HG03469 (cell line): Measurements from ENCODE around the gene NCAPG2.

ENCODE experiments used
- ATAC-seq: cut with Tn5 transposase; IDR thresholded peaks from one replicate; pipeline ENCODE4 v1.9.1; 2021; ENCODE audit warnings: mild to moderate bottlenecking, moderate library complexity, moderate number of reproducible peaks; ENCODE audit not compliant: unreplicated experiment

NCAPG2 gene

DNA sequence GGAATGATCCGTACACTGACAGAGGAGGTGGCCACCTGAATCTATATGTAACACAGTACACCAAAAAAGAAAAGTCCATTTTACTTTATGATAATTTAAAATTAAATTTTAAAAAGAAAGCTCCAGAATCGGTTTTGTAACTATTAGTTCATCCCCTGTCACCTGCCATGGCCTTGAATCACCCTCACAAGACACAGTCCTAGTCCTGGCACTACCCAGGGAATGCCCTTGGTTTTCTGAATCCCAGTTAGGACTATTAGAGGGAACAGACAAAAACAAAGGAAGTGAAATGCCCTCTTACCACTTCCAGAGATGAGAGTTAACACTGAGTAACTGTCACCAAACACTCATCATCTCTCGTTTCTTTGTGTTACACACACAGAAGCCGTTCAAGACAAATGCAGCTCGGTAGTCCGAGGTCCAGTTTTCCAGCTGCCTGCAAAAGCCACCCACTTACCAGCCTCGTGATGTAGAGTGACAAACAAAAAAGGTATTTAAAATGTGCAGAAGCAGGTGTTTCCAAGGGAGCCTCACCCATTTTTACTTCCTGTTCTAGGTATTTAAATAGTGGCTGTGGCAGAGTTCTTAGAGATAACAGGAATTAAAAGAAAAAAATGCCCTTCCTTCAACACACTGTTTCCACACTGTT, 123.0 kb downstream of the NCAPG2 start:
- no peak for ATAC-seq
